ENCODE data around the gene ZNF554. TPM values are rescaled to one million over a fixed set of nuclear protein-coding genes. Genes with fewer than 3 reads are reported as not detected.
A peak's percentile ranks its signal among the peaks of the same experiment; 100 is the strongest.

Gene ZNF554
- total and polyA plus RNA-seq, 2 experiments from 2014 or later, result 4.0 to 5.5 TPM

DNA sequence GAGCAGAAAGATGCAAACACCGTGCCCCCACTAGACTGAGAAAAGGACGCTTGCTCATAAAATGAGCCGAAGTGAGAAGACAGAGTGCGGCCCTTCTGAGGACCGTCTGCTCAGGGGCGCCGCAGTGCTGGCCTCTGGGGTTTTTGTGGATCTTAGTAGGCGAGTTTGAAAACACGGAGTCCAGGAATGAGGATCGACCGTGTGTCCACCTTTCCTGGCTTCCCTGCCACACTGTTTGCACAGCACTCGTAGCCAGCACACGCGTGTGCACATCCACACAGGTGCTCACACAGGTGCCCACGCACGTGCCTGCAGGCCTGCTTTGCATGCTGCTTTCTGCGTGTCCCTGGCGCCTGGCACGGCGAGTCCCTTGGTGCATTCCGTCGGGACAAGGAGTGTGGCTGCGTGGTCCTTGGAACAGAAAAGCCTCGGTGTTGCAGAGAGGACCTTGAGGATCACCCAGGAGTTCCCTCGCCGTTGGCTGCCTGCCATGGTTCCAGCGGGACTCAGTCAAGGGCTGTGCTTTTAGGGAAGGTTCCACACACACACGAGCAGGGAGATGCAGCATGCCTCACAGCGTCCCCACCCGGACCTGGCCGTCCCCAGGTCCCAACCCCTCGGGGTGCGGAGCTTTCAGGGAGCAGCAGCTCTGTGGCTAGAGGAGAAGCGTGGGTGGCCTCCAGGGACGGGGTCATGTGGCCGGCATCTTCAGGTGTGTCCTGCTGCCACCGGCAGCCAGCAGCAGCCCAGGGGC is 10.1 kb upstream of the ZNF554 start:
- 95% methylated on average over 36 of the region's 37 CpGs for WGBS (ENCODE audit: low lambda C conversion rate, missing lambda C conversion rate)
- no peaks in the 10 kb centered on the region for H3K9me3 ChIP-seq (ENCODE audit: low read depth)
- H4K20me1 ChIP-seq (ENCODE audit: insufficient read depth, poor library complexity, severe bottlenecking), result no peaks in the 10 kb centered on the region
- no peaks in the 10 kb centered on the region for H3K79me2 ChIP-seq
- TF ChIP-seq, protein P1, sequence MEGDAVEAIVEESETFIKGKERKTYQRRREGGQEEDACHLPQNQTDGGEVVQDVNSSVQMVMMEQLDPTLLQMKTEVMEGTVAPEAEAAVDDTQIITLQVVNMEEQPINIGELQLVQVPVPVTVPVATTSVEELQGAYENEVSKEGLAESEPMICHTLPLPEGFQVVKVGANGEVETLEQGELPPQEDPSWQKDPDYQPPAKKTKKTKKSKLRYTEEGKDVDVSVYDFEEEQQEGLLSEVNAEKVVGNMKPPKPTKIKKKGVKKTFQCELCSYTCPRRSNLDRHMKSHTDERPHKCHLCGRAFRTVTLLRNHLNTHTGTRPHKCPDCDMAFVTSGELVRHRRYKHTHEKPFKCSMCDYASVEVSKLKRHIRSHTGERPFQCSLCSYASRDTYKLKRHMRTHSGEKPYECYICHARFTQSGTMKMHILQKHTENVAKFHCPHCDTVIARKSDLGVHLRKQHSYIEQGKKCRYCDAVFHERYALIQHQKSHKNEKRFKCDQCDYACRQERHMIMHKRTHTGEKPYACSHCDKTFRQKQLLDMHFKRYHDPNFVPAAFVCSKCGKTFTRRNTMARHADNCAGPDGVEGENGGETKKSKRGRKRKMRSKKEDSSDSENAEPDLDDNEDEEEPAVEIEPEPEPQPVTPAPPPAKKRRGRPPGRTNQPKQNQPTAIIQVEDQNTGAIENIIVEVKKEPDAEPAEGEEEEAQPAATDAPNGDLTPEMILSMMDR (IDR thresholded peaks at IDR 0.05; ENCODE audit: poor library complexity), result no peak
- no peak for TF ChIP-seq EZH2 (IDR thresholded peaks at IDR 0.05; ENCODE audit: borderline replicate concordance)
- no peak for TF ChIP-seq EZH2phosphoT487 (IDR thresholded peaks at IDR 0.05; ENCODE audit: low read depth, severe bottlenecking, unreplicated experiment)
- H3K4me1 ChIP-seq (ENCODE audit: insufficient read depth), result no peaks in the 10 kb centered on the region
- H3K36me3 ChIP-seq (replicated peaks; ENCODE audit: insufficient read depth, low read depth), result no peaks in the 10 kb centered on the region
- no peak for DNase-seq (ENCODE audit: low spot score)
- no peak overlapping the region for H2AFZ ChIP-seq
- no peaks in the 10 kb centered on the region for H3K9me2 ChIP-seq (replicated peaks; ENCODE audit: insufficient read depth)
- no peak overlapping the region for H3K4me2 ChIP-seq
- H3K4me3 ChIP-seq, result no peak overlapping the region
- no peak overlapping the region for H3K27ac ChIP-seq
- no peaks in the 10 kb centered on the region for H3K27me3 ChIP-seq

DNA sequence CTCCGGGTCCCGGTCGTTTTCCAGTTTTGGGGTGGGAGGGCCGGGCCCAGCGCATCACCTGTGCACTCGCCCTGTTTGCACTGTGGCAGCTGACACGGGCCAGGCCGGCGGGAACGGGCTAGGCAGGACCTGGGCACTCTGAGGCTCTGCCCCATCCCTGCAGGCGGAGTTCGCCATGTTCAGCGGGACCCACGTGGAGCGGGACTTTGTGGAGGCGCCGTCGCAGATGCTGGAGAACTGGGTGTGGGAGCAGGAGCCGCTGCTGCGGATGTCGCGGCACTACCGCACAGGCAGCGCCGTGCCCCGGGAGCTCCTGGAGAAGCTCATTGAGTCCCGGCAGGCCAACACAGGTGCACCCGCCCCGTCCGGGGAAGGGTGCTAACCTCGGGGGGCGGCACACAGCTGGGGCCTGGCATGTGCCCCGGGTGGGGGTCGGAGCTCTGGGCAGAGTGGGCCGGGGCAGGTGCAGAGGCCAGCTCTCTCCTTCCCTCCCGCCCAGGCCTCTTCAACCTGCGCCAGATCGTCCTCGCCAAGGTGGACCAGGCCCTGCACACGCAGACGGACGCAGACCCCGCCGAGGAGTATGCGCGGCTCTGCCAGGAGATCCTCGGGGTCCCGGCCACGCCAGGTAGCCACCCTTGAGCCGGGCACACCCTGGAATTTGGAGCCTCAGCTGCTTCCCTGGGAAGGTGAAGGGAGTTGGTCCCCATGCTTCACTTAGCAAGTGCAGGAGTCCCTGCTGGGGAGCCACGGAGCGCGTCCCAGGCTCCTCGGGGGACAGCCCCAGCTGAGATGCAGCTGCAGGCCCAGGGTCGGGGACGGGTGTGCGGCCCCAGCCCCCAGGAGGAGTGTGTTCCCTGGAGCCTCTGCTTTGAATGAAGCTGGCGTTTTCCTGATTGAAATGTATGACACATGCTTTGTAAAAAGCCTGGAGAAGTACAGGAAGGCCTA is 9.3 kb upstream of the ZNF554 start:
- whole genome bisulfite sequencing (ENCODE audit: low lambda C conversion rate, missing lambda C conversion rate), result 98% methylated on average over 36 of the region's 58 CpGs

DNA sequence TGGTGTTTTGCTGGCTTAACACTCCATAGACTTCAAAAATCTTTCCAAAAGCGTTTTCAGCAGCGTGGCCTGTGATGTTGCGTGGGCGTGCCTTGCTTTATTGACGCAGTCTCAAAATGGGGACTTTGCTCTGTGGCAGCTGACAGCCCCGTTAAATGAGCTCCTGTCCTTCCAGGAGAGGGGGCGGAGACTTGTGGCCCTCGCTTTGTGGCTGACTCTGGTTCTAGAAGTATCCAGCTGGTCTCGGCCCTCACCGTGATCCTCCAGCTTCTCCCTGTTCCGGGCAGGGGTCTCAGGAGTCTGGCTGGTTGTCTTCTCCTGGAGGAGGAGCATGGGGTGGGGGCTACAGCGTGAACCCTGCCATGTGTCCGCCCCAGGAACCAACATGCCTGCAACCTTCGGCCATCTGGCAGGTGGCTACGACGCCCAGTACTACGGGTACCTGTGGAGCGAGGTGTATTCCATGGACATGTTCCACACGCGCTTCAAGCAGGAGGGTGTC is 8.4 kb upstream of the ZNF554 start:
- Histone ChIP-seq H3K27ac (peak overlapping the region; percentile 58), H3K36me3 (replicated peaks; ENCODE audit: insufficient read depth, low read depth) (no peaks in the 10 kb centered on the region), H4K20me1 (ENCODE audit: insufficient read depth, poor library complexity, severe bottlenecking) (no peaks in the 10 kb centered on the region), H3K9me2 (replicated peaks; ENCODE audit: insufficient read depth) (no peaks in the 10 kb centered on the region), H3K9me3 (ENCODE audit: low read depth) (no peaks in the 10 kb centered on the region), H3K27me3 (no peaks in the 10 kb centered on the region), H3K4me3 (no peak overlapping the region), H3K79me2 (no peaks in the 10 kb centered on the region), H3K4me1 (ENCODE audit: insufficient read depth) (no peaks in the 10 kb centered on the region), H3K4me2 (no peak overlapping the region), H2AFZ (no peak overlapping the region)
- TF ChIP-seq EZH2 (IDR thresholded peaks at IDR 0.05; ENCODE audit: borderline replicate concordance) (no peak), EZH2phosphoT487 (IDR thresholded peaks at IDR 0.05; ENCODE audit: low read depth, severe bottlenecking, unreplicated experiment) (no peak)
- TF ChIP-seq, protein P1 (IDR thresholded peaks at IDR 0.05; ENCODE audit: poor library complexity), result no peak
- 90% methylated on average over 20 of the region's 20 CpGs for WGBS (ENCODE audit: low lambda C conversion rate, missing lambda C conversion rate)
- peak; percentile 58 for DNase-seq (ENCODE audit: low spot score)

More for the DNA sequence above, 9.3 kb upstream of the ZNF554 start:
- TF ChIP-seq, protein P1 (IDR thresholded peaks at IDR 0.05; ENCODE audit: poor library complexity), result no peak
- TF ChIP-seq EZH2phosphoT487 (IDR thresholded peaks at IDR 0.05; ENCODE audit: low read depth, severe bottlenecking, unreplicated experiment), result no peak
- no peak for TF ChIP-seq EZH2 (IDR thresholded peaks at IDR 0.05; ENCODE audit: borderline replicate concordance)
- no peak for DNase-seq (ENCODE audit: low spot score)
- H3K4me3 ChIP-seq, result no peak overlapping the region
- no peaks in the 10 kb centered on the region for H3K9me3 ChIP-seq (ENCODE audit: low read depth)
- no peaks in the 10 kb centered on the region for H3K9me2 ChIP-seq (replicated peaks; ENCODE audit: insufficient read depth)
- H3K4me1 ChIP-seq (ENCODE audit: insufficient read depth), result no peaks in the 10 kb centered on the region
- no peaks in the 10 kb centered on the region for H3K27me3 ChIP-seq
- peak overlapping the region; percentile 58 for H3K27ac ChIP-seq
- no peak overlapping the region for H2AFZ ChIP-seq
- H3K79me2 ChIP-seq, result no peaks in the 10 kb centered on the region
- no peak overlapping the region for H3K4me2 ChIP-seq
- H3K36me3 ChIP-seq (replicated peaks; ENCODE audit: insufficient read depth, low read depth), result no peaks in the 10 kb centered on the region
- no peaks in the 10 kb centered on the region for H4K20me1 ChIP-seq (ENCODE audit: insufficient read depth, poor library complexity, severe bottlenecking)

Data from hepatocyte (in vitro differentiated cells).